HepG2 (cell line): Measurements from ENCODE around the gene HOXC5. TPM values are rescaled to one million over a fixed set of nuclear protein-coding genes. Genes with fewer than 3 reads are reported as not detected.

Experiments
- ATAC-seq: fragments of 200-7000 bp; cut with Tn5 transposase; 3 replicates; pipeline ENCODE4 v1.9.1; 2020; ENCODE audit warnings: mild to moderate bottlenecking, moderate library complexity
- BruUV-seq: library from RNA; stranded (reverse); fragments of 400-500 nt; replicated peaks from 2 replicates; lab custom pipeline; 2021; lab: Mats Ljungman, UMichigan
- CTCF ChIA-PET: fragments of 300-600 bp; formaldehyde crosslinking; extraction: SDS; loops from one replicate; lab custom pipeline; 2021; ENCODE audit warnings: low total read pairs, inconsistent platforms, low intra/inter-chr PET ratio; lab: Yijun Ruan, JAX
- POLR2A ChIA-PET: fragments of 350-600 bp; sonication (Branson Sonifier 250); formaldehyde crosslinking; loops from one replicate; lab custom pipeline; 2020; ENCODE audit warnings: antibody characterized with exemption, inconsistent platforms; lab: Yijun Ruan, JAX
- DNase-seq: peaks from one replicate; pipeline ENCODE4 v3.0.0-alpha.2; 2015; ENCODE audit warnings: low spot score
- FAIRE-seq: peaks from 3 replicates; lab custom pipeline; 2011; peaks lifted over from hg19 to GRCh38; lab: Jason Lieb, UNC
- H2AFZ ChIP-seq: one replicate; pipeline ENCODE4 v1.6.1; 2011; ENCODE audit warnings: low read length, inconsistent platforms
- H3K27ac ChIP-seq: fragments of 300-600 bp; 3 replicates; pipeline ENCODE4 v1.8.0; 2011; ENCODE audit warnings: mixed run types, mild to moderate bottlenecking, mixed read lengths, low read length, inconsistent platforms; ENCODE audit not compliant: insufficient read depth; ENCODE audit errors: extremely low read length
- H3K27me3 ChIP-seq, 2 experiments: fragments of 200-600 bp in 1 of 2; 2 replicates in 1 of 2; 3 replicates in 1 of 2; pipeline versions ENCODE4 v1.6.0 to v1.8.0; 2011; ENCODE audit warnings: low read length in 2 of 2, mild to moderate bottlenecking in 2 of 2, moderate library complexity in 2 of 2, inconsistent platforms in 1 of 2; ENCODE audit not compliant: insufficient read depth in 2 of 2, control insufficient read depth in 1 of 2
- H3K36me3 ChIP-seq, 2 experiments: fragments of 200-600 bp in 1 of 2; replicated peaks in 1 of 2; 2 replicates in 1 of 2; 3 replicates in 1 of 2; pipeline versions ENCODE4 v1.5.1 to v1.8.0; 2011; ENCODE audit warnings: low read length in 2 of 2, inconsistent platforms in 1 of 2; ENCODE audit not compliant: insufficient read depth in 2 of 2, control insufficient read depth in 1 of 2
- H3K4me1 ChIP-seq: 2 replicates; pipeline ENCODE4 v1.5.1; 2012; ENCODE audit warnings: low read length, inconsistent platforms; ENCODE audit not compliant: insufficient read depth
- H3K4me2 ChIP-seq: 2 replicates; pipeline ENCODE4 v1.6.0; 2011; ENCODE audit warnings: low read depth, low read length, inconsistent platforms
- H3K4me3 ChIP-seq, 3 experiments: fragments of 200-600 bp in 1 of 3; sonication (generic), shearing (Covaris generic) in 1 of 3; replicated peaks in 1 of 3; 2 replicates each; pipeline ENCODE4 v1.5.1; 2011 to 2016; ENCODE audit warnings: low read length in 3 of 3, inconsistent platforms in 2 of 3, low read depth in 2 of 3, mild to moderate bottlenecking in 2 of 3, control low read depth in 1 of 3, mixed read lengths in 1 of 3; ENCODE audit not compliant: insufficient read depth in 1 of 3
- H3K79me2 ChIP-seq: one replicate; pipeline ENCODE4 v1.6.1; 2011; ENCODE audit warnings: low read length, inconsistent platforms; ENCODE audit not compliant: insufficient read depth
- H3K9ac ChIP-seq: 2 replicates; pipeline ENCODE4 v1.6.0; 2011; ENCODE audit warnings: mild to moderate bottlenecking, low read depth, low read length, inconsistent platforms; ENCODE audit not compliant: insufficient read depth
- H3K9me3 ChIP-seq: 2 replicates; pipeline ENCODE4 v1.5.1; 2012; ENCODE audit warnings: mild to moderate bottlenecking, low read length
- H4K20me1 ChIP-seq: 2 replicates; pipeline ENCODE4 v1.6.0; 2011; ENCODE audit warnings: inconsistent platforms, mild to moderate bottlenecking, low read length, moderate library complexity; ENCODE audit not compliant: insufficient read depth
- EZH2 ChIP-seq: conservative IDR thresholded peaks from 2 replicates; pipeline ENCODE4 v1.6.1; 2012; ENCODE audit warnings: mild to moderate bottlenecking, low read depth, low read length, moderate library complexity
- MATR3 ChIP-seq: sonication (generic); formaldehyde crosslinking; IDR thresholded peaks from 2 replicates; pipeline ENCODE4 v1.4.0; 2020; ENCODE audit warnings: missing genetic modification reagents
- NFYC ChIP-seq: IDR thresholded peaks from 2 replicates; pipeline ENCODE4 v1.6.1; 2016; ENCODE audit warnings: missing genetic modification reagents, missing compliant biosample characterization
- ZNF577 ChIP-seq: sonication (generic); formaldehyde crosslinking; IDR thresholded peaks from 2 replicates; pipeline ENCODE4 v1.4.0; 2020; ENCODE audit warnings: mild to moderate bottlenecking, low read depth, missing genetic modification reagents, borderline replicate concordance
- WGBS: methylation state at CpG from one replicate; pipeline ENCODE4 v1.1.6; 2017; ENCODE audit warnings: low lambda C conversion rate; 5-methylcytosine and 5-hydroxymethylcytosine counted together
- in situ Hi-C: cut with HindIII; loops from 2 replicates; pipeline ENCODE4 v1.10.0; 2017; ENCODE audit warnings: low pct_unique_long_range_greater_than_20kb; ENCODE audit not compliant: extremely low pct_ligation_motif_present
- intact Hi-C: fragments of 100-400 bp; cut with micrococcal nuclease; formaldehyde crosslinking; loops from one replicate; pipeline ENCODE4 v1.10.0; 2022; ENCODE audit not compliant: unreplicated experiment
- polyA plus RNA-seq, 8 experiments: library from polyadenylated mRNA; depleted of rRNA in 3 of 8; stranded (reverse) in 7 of 8; unstranded in 1 of 8; fragments of >200 nt; fragmentation: Illumina TruSeq in 4 of 8; extraction: Trizol in 4 of 8; gene quantifications; 2 replicates each; pipeline versions ENCODE4 v1.2.1 to v1.2.3, GENCODE V29; 2011 to 2016; ENCODE audit warnings: low read depth in 4 of 8, missing spikeins in 1 of 8, mixed read lengths in 1 of 8; ENCODE audit not compliant: insufficient read depth in 1 of 8
- total RNA-seq, 5 experiments: library from RNA; depleted of rRNA; stranded (reverse); fragments of >200 nt; fragmentation: Illumina TruSeq; extraction: Trizol; gene quantifications; 2 replicates each; pipeline ENCODE4 v1.2.3, GENCODE V29; 2016; ENCODE audit warnings: low read depth in 1 of 5
- TF ChIP-seq, protein P1 (sequence below): sonication (generic); formaldehyde crosslinking; IDR thresholded peaks from 2 replicates; pipeline ENCODE4 v1.8.0; 2022; ENCODE audit warnings: low read depth, missing genetic modification reagents

The HOXC5 gene
- total and polyA plus RNA-seq, 2 of the 13 experiments (the other 11 are each of a cell fraction or from before 2014, with no cell fraction given), result not detected

DNA sequence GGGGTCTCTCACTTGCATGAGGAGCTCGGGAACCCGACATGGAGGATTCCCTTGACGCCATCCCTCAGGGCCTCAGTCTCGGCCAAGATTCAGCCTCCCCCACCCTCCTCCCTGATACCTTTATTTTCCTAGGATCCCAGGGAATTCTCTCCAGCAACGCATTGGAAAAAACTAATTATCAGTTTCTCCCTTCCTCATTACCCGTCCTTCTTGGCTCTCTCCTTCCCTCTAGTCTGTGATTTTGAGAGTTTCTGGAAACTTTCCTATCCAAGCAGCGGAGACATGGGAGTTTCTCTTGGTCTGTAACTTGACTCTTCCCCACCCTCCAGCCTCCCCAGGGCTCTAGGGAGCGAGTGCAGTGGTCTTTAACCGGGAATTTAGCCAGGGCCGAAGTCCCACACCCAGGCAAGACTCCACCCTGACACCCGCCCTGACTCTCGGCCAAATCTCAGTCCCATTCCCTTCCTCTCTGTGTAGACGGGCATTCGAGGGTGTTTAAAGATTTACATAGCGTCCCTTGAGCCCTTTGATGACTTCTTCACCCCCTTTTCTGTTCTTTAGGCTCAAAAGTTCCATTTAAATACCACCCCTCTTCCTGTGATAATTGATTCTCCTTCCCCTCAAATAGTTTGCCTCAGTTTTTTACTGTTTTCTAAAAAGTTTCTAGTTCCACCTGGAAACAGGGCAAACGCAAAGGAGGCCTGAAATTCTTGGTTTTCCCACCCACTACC lies 6.7 kb downstream of the HOXC5 start:
- TF ChIP-seq MATR3, result no peak
- TF ChIP-seq EZH2, result 0 out of 2 replicates have a peak, but pooled peaks have one; percentile 73
- Histone ChIP-seq H3K4me2 (no peak overlapping the region), H3K9ac (no peak overlapping the region), H3K79me2 (no peaks in the 10 kb centered on the region), H2AFZ (no peak overlapping the region), H3K27me3 (peaks cover 8 to 55% of the 10 kb centered on the region in 2 experiments), H3K4me3 (no peak overlapping the region), H4K20me1 (no peaks in the 10 kb centered on the region), H3K4me1 (no peaks in the 10 kb centered on the region), H3K27ac (no peak overlapping the region), H3K9me3 (no peaks in the 10 kb centered on the region), H3K36me3 (no peaks in the 10 kb centered on the region)
- no peak for DNase-seq
- no TSS peak for BruUV-seq
- ChIA-PET CTCF (no interaction called here), POLR2A (no interaction called here)
- intact Hi-C loops (no loop called here), in situ Hi-C loops (no loop called here)
- WGBS, result 6% methylated on average over 16 of the region's 16 CpGs
- no peak for ATAC-seq
- no peak for FAIRE-seq

DNA sequence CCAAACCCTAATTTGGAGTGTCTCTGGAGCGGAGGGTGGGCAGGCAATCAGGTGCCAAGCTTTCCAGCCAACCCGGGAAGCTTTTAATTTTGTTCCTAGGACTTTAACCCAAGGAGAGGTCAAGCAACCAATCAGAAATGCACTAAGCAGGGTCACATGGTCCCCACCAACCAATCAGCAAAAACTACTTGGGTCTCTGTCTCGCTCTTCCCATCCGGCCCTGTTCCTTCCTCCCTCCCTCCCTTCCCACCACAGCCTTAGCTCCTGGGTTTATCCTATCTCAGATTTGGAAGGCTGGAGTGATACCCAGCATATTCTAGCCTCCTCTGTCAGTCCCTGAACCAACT lies 7.3 kb downstream of the HOXC5 start:
- no peak for FAIRE-seq
- H3K4me1 ChIP-seq, result no peaks in the 10 kb centered on the region
- in situ Hi-C loops (no loop called here), intact Hi-C loops (no loop called here)
- no peak overlapping the region for H2AFZ ChIP-seq
- H3K4me2 ChIP-seq, result no peak overlapping the region
- ChIA-PET POLR2A (no interaction called here), CTCF (no interaction called here)
- no TSS peak for BruUV-seq
- H3K36me3 ChIP-seq, result no peaks in the 10 kb centered on the region
- no peak overlapping the region for H3K9ac ChIP-seq
- peaks cover 8 to 55% of the 10 kb centered on the region in 2 experiments for H3K27me3 ChIP-seq
- ATAC-seq, result no peak
- H3K27ac ChIP-seq, result no peak overlapping the region
- WGBS, result 15% methylated on average over 4 of the region's 4 CpGs
- no peaks in the 10 kb centered on the region for H3K9me3 ChIP-seq
- H3K4me3 ChIP-seq, result no peak overlapping the region
- no peaks in the 10 kb centered on the region for H3K79me2 ChIP-seq
- DNase-seq, result no peak
- H4K20me1 ChIP-seq, result no peaks in the 10 kb centered on the region
- TF ChIP-seq, protein P1, sequence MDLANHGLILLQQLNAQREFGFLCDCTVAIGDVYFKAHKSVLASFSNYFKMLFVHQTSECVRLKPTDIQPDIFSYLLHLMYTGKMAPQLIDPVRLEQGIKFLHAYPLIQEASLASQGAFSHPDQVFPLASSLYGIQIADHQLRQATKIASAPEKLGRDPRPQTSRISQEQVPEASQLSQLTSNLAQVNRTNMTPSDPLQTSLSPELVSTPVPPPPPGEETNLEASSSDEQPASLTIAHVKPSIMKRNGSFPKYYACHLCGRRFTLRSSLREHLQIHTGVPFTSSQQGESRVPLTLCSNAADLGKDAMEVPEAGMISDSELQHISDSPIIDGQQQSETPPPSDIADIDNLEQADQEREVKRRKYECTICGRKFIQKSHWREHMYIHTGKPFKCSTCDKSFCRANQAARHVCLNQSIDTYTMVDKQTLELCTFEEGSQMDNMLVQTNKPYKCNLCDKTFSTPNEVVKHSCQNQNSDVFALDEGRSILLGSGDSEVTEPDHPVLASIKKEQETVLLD (CRISPR knock-in tag), result no peak
- TF ChIP-seq NFYC (peak; percentile 24; the same call in 1 of the 2 replicates), ZNF577 (CRISPR knock-in tag) (no peak)
